Testis (tissue), 2 donors: Measurements from ENCODE around the gene KDM2A.

ENCODE experiments used
- CTCF ChIP-seq, 3 experiments: fragments of 450-650 bp in 2 of 3; fragments of 200-600 bp in 1 of 3; sonication (generic) in 1 of 3; IDR thresholded peaks; one replicate each; pipeline ENCODE4 v1.5.1; 2016 to 2019; ENCODE audit warnings: antibody characterized with exemption in 3 of 3, mild to moderate bottlenecking in 2 of 3, moderate library complexity in 1 of 3
- POLR2A ChIP-seq: fragments of 450-650 bp; IDR thresholded peaks from one replicate; pipeline ENCODE4 v1.6.1; 2017; ENCODE audit warnings: antibody characterized with exemption, mild to moderate bottlenecking, moderate library complexity

- TF ChIP-seq CTCF (IDR thresholded peaks at IDR 0.05) (no peak), POLR2A (no peak)
Measured at GRCh38 chr11:67267188-67268080, 148.4 kb downstream of the KDM2A start.
